PC-3 (cell line): ENCODE measurements around the gene CACNA2D2.

ENCODE experiments used
- CTCF ChIP-seq: fragments of 300-600 bp; sonication (generic); conservative IDR thresholded peaks from 2 replicates; pipeline ENCODE4 v1.5.1; 2017; ENCODE audit warnings: antibody characterized with exemption, low read depth, mild to moderate bottlenecking, low read length
- EZH2 ChIP-seq: fragments of 300-600 bp; sonication (generic); IDR thresholded peaks from one replicate; pipeline ENCODE4 v1.6.1; 2017; ENCODE audit warnings: antibody characterized with exemption, mild to moderate bottlenecking, low read length; ENCODE audit not compliant: unreplicated experiment
- EZH2phosphoT487 ChIP-seq: fragments of 300-600 bp; sonication (generic); IDR thresholded peaks from 2 replicates; pipeline ENCODE4 v1.6.1; 2018; ENCODE audit warnings: mild to moderate bottlenecking, antibody characterized with exemption, low read length, borderline replicate concordance

- TF ChIP-seq CTCF (no peak), EZH2 (no peak), EZH2phosphoT487 (no peak)
Observed at GRCh38 chr3:50319181-50319893, 184.1 kb downstream of the CACNA2D2 start.
